A673 (cell line): ENCODE measurements around the gene FGF22.

Experiments
- CTCF ChIP-seq: fragments of 300-800, 200-600 bp; sonication (generic); conservative IDR thresholded peaks from 2 replicates; pipeline ENCODE4 v1.5.1; 2017; ENCODE audit warnings: low read depth, mild to moderate bottlenecking, antibody characterized with exemption, low read length, moderate library complexity, mixed read lengths
- EZH2 ChIP-seq: fragments of 200-600 bp; sonication (generic); IDR thresholded peaks from 2 replicates; pipeline ENCODE4 v1.6.1; 2017; ENCODE audit warnings: borderline replicate concordance, low read depth, mild to moderate bottlenecking, mixed read lengths, antibody characterized with exemption, low read length; ENCODE audit not compliant: poor library complexity, severe bottlenecking

GRCh38 chr19:685454-685931 is 45.8 kb downstream of the FGF22 start:
- no peak for TF ChIP-seq CTCF
- no peak for TF ChIP-seq EZH2
